Mammary epithelial cell (primary cell): ENCODE measurements around the gene CDKN1C.

ENCODE experiments used
- EZH2 ChIP-seq: IDR thresholded peaks from 2 replicates; pipeline ENCODE4 v1.6.1; 2012; ENCODE audit warnings: low read length, inconsistent platforms, borderline replicate concordance
- TF ChIP-seq, protein P1 (sequence below), 2 donors: IDR thresholded peaks in 1 of 2; conservative IDR thresholded peaks in 1 of 2; 2 replicates each; pipeline ENCODE4 v1.5.1; 2011 to 2012; ENCODE audit warnings: inconsistent platforms in 2 of 2, low read length in 2 of 2, mild to moderate bottlenecking in 2 of 2, control low read depth in 1 of 2, low read depth in 1 of 2; ENCODE audit not compliant: insufficient read depth in 1 of 2; ENCODE audit errors: extremely low read depth in 1 of 2

GRCh38 chr11:2835751-2836150 is 49.8 kb downstream of the CDKN1C start:
- TF ChIP-seq, protein P1, sequence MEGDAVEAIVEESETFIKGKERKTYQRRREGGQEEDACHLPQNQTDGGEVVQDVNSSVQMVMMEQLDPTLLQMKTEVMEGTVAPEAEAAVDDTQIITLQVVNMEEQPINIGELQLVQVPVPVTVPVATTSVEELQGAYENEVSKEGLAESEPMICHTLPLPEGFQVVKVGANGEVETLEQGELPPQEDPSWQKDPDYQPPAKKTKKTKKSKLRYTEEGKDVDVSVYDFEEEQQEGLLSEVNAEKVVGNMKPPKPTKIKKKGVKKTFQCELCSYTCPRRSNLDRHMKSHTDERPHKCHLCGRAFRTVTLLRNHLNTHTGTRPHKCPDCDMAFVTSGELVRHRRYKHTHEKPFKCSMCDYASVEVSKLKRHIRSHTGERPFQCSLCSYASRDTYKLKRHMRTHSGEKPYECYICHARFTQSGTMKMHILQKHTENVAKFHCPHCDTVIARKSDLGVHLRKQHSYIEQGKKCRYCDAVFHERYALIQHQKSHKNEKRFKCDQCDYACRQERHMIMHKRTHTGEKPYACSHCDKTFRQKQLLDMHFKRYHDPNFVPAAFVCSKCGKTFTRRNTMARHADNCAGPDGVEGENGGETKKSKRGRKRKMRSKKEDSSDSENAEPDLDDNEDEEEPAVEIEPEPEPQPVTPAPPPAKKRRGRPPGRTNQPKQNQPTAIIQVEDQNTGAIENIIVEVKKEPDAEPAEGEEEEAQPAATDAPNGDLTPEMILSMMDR (conservative IDR thresholded peaks at IDR 0.05 in 1 of 2, IDR thresholded peaks at IDR 0.05 in 1 of 2; ENCODE audit: extremely low read depth in 1 of 2, insufficient read depth in 1 of 2, low read depth in 1 of 2, low read length in 2 of 2), result no peak
- TF ChIP-seq EZH2, result no peak
